Heart left ventricle (tissue), 13 donors: ENCODE results near the gene LXN.

Experiments used
- CTCF ChIP-seq, 12 donors: fragments of 200-600 bp; sonication (generic) in 4 of 12; IDR thresholded peaks; one replicate each; pipeline versions ENCODE4 v1.5.0 to v1.8.0; 2018 to 2022; ENCODE audit warnings: antibody characterized with exemption in 12 of 12, mild to moderate bottlenecking in 5 of 12
- POLR2A ChIP-seq, 2 donors: fragments of 450-650 bp; IDR thresholded peaks; one replicate each; pipeline ENCODE4 v1.6.1; 2017; ENCODE audit warnings: antibody characterized with exemption in 2 of 2, mild to moderate bottlenecking in 2 of 2, moderate library complexity in 2 of 2
- donor health status: ischemic (EF 13 %, LVEDD 7.1; RV severe dilation, severe dysfunction).
- donor health status: DM: no; HTN: yes; CAD: no.
- donor health status: DM: no; HTN: no; CAD: no.
- donor health status: ischemic (EF 25% LVEDD 6.9; RV normal size, moderate dysfunction).
- donor health status: ischemic (EF 25% LVEDD 5.7; RV mildly dilated, moderate dysfunction).
- donor health status: ischemic (EF 35%, LVEDD 5.7; RV mildly dilated, moderate dysfunction).
- donor health status: nonischemic (EF 11% LVEDD 7.7; RV severe dilation, severe dysfunction).
- donor health status: DM: yes; HTN: yes; CAD: no.
- donor health status: PGD.
- donor health status: ischemic (EF 29% LVEDD 5.4; RV normal size, mild dysfunction).
- donor health status: nonischemic (EF 23%, LVEDD 6.1; RV moderate dilation, normal function).

GRCh38 chr3:158678687-158679086 is 6.2 kb upstream of the LXN start:
- no peak for TF ChIP-seq CTCF (IDR thresholded peaks at IDR 0.05)
- no peak for TF ChIP-seq POLR2A (IDR thresholded peaks at IDR 0.05)
